Rectal smooth muscle tissue (tissue), 1 donor: ENCODE results near the gene KCNG2.

Experiments
- H3K27ac ChIP-seq: one replicate; pipeline ENCODE4 v1.7.0; 2013; ENCODE audit warnings: low read depth, low read length, inconsistent platforms
- H3K27me3 ChIP-seq: one replicate; pipeline ENCODE4 v1.7.0; 2013; ENCODE audit warnings: low read length; ENCODE audit not compliant: control insufficient read depth, insufficient read depth
- H3K36me3 ChIP-seq: one replicate; pipeline ENCODE4 v1.7.0; 2013; ENCODE audit warnings: low read length; ENCODE audit not compliant: control insufficient read depth, insufficient read depth
- H3K4me1 ChIP-seq: one replicate; pipeline ENCODE4 v1.7.0; 2013; ENCODE audit warnings: low read length; ENCODE audit not compliant: control insufficient read depth, insufficient read depth
- H3K4me3 ChIP-seq: one replicate; pipeline ENCODE4 v1.7.0; 2013; ENCODE audit warnings: low read length
- H3K9ac ChIP-seq: one replicate; pipeline ENCODE4 v1.7.0; 2013; ENCODE audit warnings: low read length

The KCNG2 gene

DNA sequence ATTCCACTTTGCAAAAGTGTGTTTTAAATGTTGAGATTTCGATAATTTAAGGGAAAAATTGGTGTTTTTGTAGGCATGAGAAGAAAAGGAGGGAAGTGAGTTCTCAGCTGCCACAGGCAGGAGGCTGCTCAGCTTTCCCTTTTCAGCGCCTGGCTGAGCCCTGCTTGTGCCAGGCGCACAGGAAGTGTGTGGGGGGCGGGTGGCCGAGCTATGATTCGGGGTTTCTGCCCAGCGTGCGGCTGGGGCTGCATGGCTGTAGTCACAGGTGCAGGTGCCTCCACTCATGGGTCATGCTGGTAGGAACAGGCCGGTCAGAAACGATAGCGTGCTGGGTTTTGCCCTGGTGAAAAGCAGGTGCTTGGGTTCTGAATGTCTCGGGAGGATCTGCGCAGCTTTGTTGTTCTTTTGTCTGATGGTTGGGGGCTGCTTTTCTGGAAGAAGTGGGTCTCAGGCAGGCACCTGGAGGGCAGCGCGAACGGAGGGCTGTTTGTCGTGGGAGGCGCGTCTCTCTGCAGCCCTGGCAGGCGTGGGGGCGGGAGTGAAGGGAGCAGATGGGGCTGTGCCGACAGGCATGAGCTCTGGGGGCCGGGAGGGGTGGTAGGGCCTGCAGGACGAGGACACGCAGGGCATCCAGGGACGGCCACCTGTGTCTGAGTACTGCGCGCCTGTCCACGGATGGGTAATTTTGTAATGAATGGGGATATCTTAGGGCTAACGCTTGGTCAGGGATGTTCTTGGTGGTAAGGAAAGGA, 2.1 kb downstream of the KCNG2 start:
- H3K27ac ChIP-seq = no peak overlapping the region
- no peaks in the 10 kb centered on the region for H3K4me1 ChIP-seq
- H3K36me3 ChIP-seq = no peaks in the 10 kb centered on the region
- H3K4me3 ChIP-seq = no peak overlapping the region
- peaks cover 22% of the 10 kb centered on the region for H3K27me3 ChIP-seq
- H3K9ac ChIP-seq = no peak overlapping the region

GRCh38 chr18:79800371-79801180, 2.8 kb downstream of the KCNG2 start:
- Histone ChIP-seq H3K27me3 (peaks cover 22% of the 10 kb centered on the region), H3K27ac (no peak overlapping the region), H3K4me3 (no peak overlapping the region), H3K36me3 (no peaks in the 10 kb centered on the region), H3K9ac (no peak overlapping the region), H3K4me1 (no peaks in the 10 kb centered on the region)

DNA sequence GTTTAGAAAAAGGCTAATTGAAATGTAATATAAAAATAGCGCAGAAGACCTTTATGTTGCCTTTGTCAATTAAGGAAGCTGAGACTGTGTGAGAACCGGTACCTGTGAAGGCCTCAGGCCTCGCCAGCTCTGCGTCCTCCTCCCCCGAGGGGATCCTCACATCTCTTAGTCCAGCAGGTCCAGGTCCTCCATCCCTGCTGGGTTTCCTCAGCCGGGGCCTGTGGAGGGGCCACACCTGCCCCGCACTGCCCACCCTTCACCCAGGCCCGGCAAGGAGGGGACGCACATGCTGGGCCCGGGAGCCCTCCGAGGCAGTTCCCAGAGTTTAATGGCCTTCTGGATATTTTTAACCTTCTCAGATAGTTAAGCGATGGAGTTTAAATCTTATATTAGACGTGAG, 3.5 kb downstream of the KCNG2 start:
- H3K27ac ChIP-seq = no peak overlapping the region
- H3K36me3 ChIP-seq = no peaks in the 10 kb centered on the region
- H3K27me3 ChIP-seq = peaks cover 22% of the 10 kb centered on the region
- H3K4me1 ChIP-seq = no peaks in the 10 kb centered on the region
- H3K4me3 ChIP-seq = no peak overlapping the region
- H3K9ac ChIP-seq = no peak overlapping the region

GRCh38 chr18:79801641-79802040, 3.9 kb downstream of the KCNG2 start:
- no peaks in the 10 kb centered on the region for H3K4me1 ChIP-seq
- H3K9ac ChIP-seq = no peak overlapping the region
- H3K27ac ChIP-seq = no peak overlapping the region
- H3K4me3 ChIP-seq = no peak overlapping the region
- peaks cover 18% of the 10 kb centered on the region for H3K27me3 ChIP-seq
- no peaks in the 10 kb centered on the region for H3K36me3 ChIP-seq

DNA sequence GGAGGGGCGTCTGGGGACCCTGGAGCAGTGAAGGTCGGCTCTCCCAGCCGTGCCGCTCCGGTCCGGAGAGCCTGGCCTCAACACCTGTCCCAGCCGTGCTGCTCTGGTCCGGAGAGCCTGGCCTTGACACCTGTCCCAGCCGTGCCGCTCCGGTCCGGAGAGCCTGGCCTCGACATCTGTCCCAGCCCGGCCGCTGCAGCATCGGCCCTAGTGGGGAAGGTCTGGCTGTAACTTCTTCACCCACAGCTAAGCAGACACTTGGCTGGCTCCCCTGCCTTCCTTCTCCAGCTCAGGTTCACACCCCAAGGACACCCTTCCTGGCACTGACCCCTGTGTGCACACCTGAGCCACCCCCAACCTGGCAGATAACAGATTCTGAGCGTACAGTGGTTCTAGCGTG, 4.6 kb downstream of the KCNG2 start:
- H3K27me3 ChIP-seq = peaks cover 12% of the 10 kb centered on the region
- H3K4me3 ChIP-seq = no peak overlapping the region
- no peaks in the 10 kb centered on the region for H3K4me1 ChIP-seq
- H3K27ac ChIP-seq = no peak overlapping the region
- H3K36me3 ChIP-seq = no peaks in the 10 kb centered on the region
- no peak overlapping the region for H3K9ac ChIP-seq

GRCh38 chr18:79803611-79804051, 5.9 kb downstream of the KCNG2 start:
- Histone ChIP-seq H3K36me3 (no peaks in the 10 kb centered on the region), H3K9ac (no peak overlapping the region), H3K4me3 (no peak overlapping the region)

DNA sequence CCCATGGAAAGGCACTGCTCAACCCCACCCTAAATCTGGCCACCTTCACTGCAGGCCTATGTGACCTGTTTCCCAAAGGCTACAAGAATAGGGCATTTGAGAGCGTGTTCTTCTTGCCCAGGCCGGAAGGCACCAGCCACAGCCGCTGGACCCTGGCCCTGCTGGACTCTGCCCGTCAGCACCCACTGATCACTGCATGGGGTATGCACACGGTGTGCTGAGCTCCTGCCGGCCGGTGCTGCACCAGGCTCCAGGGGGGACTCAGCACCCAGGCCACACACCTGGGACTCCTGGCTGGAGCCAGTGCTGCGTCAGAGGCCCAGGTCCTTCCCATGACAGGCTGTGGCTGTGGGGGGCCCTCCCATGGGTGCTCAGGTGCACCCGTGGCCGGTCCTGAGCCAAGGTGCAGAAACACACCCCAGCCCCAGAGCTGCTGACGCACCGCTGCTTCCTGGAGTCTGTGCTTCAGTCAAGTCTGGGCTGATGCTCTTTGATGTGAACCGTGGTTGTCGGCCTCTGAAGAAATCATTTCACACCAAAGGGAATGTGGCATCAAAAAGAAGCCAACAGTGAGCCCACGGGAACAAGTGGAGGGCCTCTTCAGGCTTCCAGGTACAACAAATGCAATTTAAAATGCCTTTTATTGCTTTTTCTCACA, 6.5 kb downstream of the KCNG2 start:
- no peaks in the 10 kb centered on the region for H3K36me3 ChIP-seq
- H3K4me3 ChIP-seq = no peak overlapping the region
- peaks cover 5% of the 10 kb centered on the region for H3K27me3 ChIP-seq
- no peaks in the 10 kb centered on the region for H3K4me1 ChIP-seq
- H3K9ac ChIP-seq = no peak overlapping the region
- H3K27ac ChIP-seq = no peak overlapping the region

More at GRCh38 chr18:79803611-79804051, 5.9 kb downstream of the KCNG2 start:
- H3K27ac ChIP-seq = no peak overlapping the region
- H3K27me3 ChIP-seq = peaks cover 10% of the 10 kb centered on the region
- H3K4me1 ChIP-seq = no peaks in the 10 kb centered on the region

GRCh38 chr18:79805211-79805887, 7.6 kb downstream of the KCNG2 start:
- H3K27ac ChIP-seq = no peak overlapping the region

DNA sequence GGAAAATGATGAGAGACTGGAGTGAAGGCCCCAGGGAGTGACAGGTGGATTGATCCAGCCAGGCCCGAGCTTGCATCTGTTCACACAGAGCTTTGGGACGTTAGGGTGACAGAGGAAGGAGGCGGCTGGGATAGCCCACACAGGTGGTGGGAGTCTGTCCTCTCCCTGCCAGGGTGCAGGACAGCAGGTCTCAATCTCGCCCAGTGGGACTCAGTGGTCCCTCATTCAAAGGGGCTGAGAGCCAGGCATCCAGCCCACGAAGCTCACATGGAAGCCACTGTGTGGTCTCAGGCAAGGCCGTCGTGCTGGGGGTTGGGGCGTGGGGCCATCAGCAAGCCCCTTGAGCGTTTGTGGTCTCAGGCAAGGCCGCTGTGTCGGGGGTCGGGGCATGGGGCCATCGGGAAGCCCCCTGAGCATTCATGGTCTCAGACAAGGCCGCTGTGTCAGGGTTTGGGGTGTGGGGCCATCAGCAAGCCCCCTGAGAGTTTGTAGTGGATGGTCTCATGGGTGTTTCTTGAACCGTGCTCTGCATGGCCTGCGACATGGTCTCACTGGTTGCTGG, 8.3 kb downstream of the KCNG2 start:
- H3K9ac ChIP-seq = no peak overlapping the region

More at GRCh38 chr18:79805211-79805887, 7.6 kb downstream of the KCNG2 start:
- Histone ChIP-seq H3K27me3 (no peaks in the 10 kb centered on the region), H3K4me3 (no peak overlapping the region), H3K9ac (no peak overlapping the region), H3K36me3 (no peaks in the 10 kb centered on the region), H3K4me1 (no peaks in the 10 kb centered on the region)

DNA sequence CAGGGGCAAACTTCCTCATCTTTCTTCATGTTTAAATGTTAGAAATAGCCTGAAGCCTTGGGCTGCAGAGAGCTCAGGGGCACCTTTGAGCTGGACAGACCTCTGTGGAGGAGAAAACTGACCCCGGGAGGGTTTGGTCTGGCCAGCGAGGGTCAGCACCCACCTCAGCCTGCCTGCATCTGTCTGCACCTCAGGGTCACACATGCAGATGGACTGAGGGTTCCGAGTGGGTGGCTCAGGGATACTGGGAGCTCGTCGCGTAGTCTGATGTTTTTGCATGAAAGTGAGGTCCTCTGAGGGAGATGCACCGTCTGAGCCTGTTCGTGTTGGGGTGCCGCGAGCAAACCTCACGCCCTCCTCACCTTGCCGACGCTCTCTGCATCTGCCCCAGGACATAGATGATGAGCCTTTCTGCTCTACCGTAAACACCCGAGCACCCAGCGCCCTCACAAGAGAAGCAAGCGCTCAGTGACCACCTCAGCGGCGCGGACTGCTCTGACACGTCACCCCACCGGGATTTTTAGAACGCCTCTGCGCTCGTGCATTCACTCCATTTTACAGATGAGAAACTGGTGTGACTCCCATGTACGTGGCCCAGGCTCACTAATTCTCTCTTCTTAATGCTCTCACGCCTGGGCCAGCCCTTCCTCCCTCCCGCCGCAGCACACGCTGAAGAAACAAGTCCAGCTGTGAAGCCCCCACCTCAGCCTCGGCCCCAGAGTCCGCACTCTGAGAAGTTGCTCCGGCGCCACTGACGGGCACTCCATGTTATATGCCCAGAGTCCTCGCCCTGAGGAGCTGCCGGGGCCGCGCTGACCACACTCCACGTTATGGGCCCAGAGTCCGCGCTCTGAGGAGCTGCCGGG, 9.5 kb downstream of the KCNG2 start:
- Histone ChIP-seq H3K4me3 (no peak overlapping the region), H3K36me3 (no peaks in the 10 kb centered on the region), H3K9ac (no peak overlapping the region), H3K4me1 (no peaks in the 10 kb centered on the region), H3K27me3 (no peaks in the 10 kb centered on the region), H3K27ac (no peak overlapping the region)

More for the DNA sequence above, 8.3 kb downstream of the KCNG2 start:
- no peaks in the 10 kb centered on the region for H3K27me3 ChIP-seq
- H3K4me1 ChIP-seq = no peaks in the 10 kb centered on the region
- no peak overlapping the region for H3K4me3 ChIP-seq
- no peak overlapping the region for H3K27ac ChIP-seq
- no peaks in the 10 kb centered on the region for H3K36me3 ChIP-seq

DNA sequence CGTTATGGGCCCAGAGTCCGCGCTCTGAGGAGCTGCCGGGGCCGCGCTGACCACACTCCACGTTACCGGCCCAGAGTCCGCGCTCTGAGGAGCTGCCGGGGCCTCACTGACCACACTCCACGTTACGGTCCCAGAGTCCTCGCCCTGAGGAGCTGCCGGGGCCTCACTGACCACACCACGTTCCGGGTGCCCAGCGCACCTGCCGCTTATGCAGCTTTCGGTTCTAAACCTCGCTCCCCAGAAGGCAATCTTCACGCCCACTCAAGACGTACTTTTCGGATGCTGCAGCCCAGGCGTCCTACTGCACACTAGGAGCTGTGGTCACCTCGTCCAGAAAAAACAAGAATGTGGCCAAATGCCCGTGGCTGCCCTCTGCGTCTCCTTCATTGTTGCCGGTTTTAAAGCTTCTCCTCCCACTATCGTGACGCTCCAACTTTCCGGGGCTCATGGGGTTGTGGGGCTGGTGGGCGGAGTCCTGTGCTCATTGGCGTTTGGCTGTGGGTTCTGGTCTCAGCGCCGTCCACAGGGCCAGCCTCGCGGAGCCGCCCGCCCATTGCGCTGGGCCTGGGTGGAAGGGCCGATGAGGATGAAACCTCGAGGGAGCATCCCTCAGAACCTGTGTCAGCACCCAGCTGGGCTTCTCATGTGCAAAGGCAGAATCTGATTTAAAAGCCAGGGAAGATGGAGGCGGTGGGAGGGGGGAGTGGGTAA, 11.9 kb downstream of the KCNG2 start:
- no peak overlapping the region for H3K27ac ChIP-seq
- H3K9ac ChIP-seq = no peak overlapping the region
- H3K27me3 ChIP-seq = no peaks in the 10 kb centered on the region
- H3K4me3 ChIP-seq = no peak overlapping the region
- no peaks in the 10 kb centered on the region for H3K36me3 ChIP-seq
- no peaks in the 10 kb centered on the region for H3K4me1 ChIP-seq
